GM12891 (cell line): Measurements from ENCODE around the gene ANP32A.

Source experiments
- PAX5 ChIP-seq: IDR thresholded peaks from 2 replicates; pipeline ENCODE4 v1.6.1; 2011; ENCODE audit warnings: low read length, moderate library complexity, mild to moderate bottlenecking; ENCODE audit not compliant: insufficient read depth, severe bottlenecking
- POLR2A ChIP-seq: IDR thresholded peaks from 2 replicates; pipeline ENCODE4 v1.6.1; 2011; ENCODE audit warnings: low read depth, low read length, control low read depth
- POLR2AphosphoS5 ChIP-seq: IDR thresholded peaks from 2 replicates; pipeline ENCODE4 v1.6.1; 2011; ENCODE audit warnings: low read depth, low read length, control low read depth
- SPI1 ChIP-seq: IDR thresholded peaks from 2 replicates; pipeline ENCODE4 v1.6.1; 2011; ENCODE audit warnings: low read depth, low read length, control low read depth
- TAF1 ChIP-seq: IDR thresholded peaks from 2 replicates; pipeline ENCODE4 v1.6.1; 2011; ENCODE audit warnings: low read depth, low read length, control low read depth

DNA sequence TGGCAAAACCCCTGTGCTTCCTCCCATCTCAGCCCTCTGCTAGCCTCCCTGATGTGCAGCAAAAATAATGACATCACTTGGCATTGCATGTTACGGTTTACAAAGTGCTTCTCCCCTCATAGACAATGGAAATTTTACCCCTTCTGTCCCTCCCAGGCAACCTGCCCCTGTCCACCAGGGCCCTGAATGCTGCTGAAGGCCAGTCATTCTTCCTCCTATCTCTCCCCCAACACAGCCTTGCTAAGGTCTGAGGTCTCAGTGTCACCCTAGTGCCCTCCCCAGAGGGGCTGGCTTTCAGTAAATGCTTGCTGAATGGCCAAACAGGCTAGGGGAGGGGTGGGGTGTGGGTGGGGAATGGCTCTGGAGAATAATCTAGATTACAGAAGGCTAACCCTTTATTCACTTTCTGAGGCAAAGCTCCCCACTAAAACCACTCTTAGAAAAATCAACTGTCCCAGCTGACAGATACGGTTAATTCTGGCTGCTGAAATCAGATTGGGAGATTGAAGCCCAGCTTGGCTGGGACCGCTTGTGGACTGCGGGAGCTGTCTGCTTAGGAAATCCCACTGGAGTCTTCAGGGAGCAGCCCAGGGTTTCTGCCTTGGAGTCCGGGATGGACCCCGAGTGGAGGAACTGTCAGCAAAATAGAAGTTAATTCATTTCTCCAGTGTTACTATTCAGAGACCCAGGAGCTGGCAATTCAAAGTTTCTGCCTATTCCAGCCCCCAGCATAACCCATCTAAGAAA, 22.9 kb downstream of the ANP32A start:
- TF ChIP-seq POLR2AphosphoS5 (no peak), SPI1 (no peak), POLR2A (no peak), TAF1 (no peak), PAX5 (no peak)
